Chondrocyte (in vitro differentiated cells): ENCODE measurements around the gene CAPN12. TPM values are rescaled to one million over a fixed set of nuclear protein-coding genes. Genes with fewer than 3 reads are reported as not detected.
A peak's percentile ranks its signal among the peaks of the same experiment; 100 is the strongest.

Source experiments
- DNase-seq: peaks from one replicate; pipeline ENCODE4 v3.0.0; 2021; ENCODE audit warnings: mixed read lengths, low spot score
- H3K27ac Mint-ChIP-seq: one replicate; pipeline ENCODE4 v1.8.0; 2021; ENCODE audit warnings: mild to moderate bottlenecking, moderate library complexity, mixed read lengths; ENCODE audit not compliant: unreplicated experiment
- H3K27me3 Mint-ChIP-seq: 2 replicates; pipeline ENCODE4 v1.8.0; 2021; ENCODE audit warnings: low read depth, mixed read lengths
- H3K36me3 Mint-ChIP-seq: 2 replicates; pipeline ENCODE4 v1.8.0; 2021; ENCODE audit warnings: low read depth, mixed read lengths
- H3K4me1 Mint-ChIP-seq: 2 replicates; pipeline ENCODE4 v1.8.0; 2021; ENCODE audit warnings: low read depth, mild to moderate bottlenecking, mixed read lengths
- H3K4me3 Mint-ChIP-seq: one replicate; pipeline ENCODE4 v1.8.0; 2021; ENCODE audit warnings: mild to moderate bottlenecking, moderate library complexity, mixed read lengths; ENCODE audit not compliant: unreplicated experiment
- H3K9me3 Mint-ChIP-seq: 2 replicates; pipeline ENCODE4 v1.8.0; 2021; ENCODE audit warnings: low read depth, mixed read lengths
- CTCF ChIP-seq: fragments of 200-600 bp; sonication (generic); IDR thresholded peaks from 2 replicates; pipeline ENCODE4 v1.5.0; 2021; ENCODE audit warnings: antibody characterized with exemption, mild to moderate bottlenecking, moderate library complexity
- total RNA-seq: library from RNA; stranded (reverse); gene quantifications from 3 replicates; pipeline ENCODE4 v1.2.1, GENCODE V29; 2021

Gene CAPN12
- total RNA-seq, 1 donor from 2014 or later = 0.40 TPM

GRCh38 chr19:38721979-38722773 is 22.1 kb downstream of the CAPN12 start:
- H3K4me3 Mint-ChIP-seq = no peak overlapping the region
- no peak for DNase-seq
- peaks cover 32% of the 10 kb centered on the region for H3K36me3 Mint-ChIP-seq
- H3K4me1 Mint-ChIP-seq = peaks cover 38% of the 10 kb centered on the region
- H3K27me3 Mint-ChIP-seq = no peaks in the 10 kb centered on the region
- H3K27ac Mint-ChIP-seq = peak overlapping the region; percentile 36
- no peaks in the 10 kb centered on the region for H3K9me3 Mint-ChIP-seq
- TF ChIP-seq CTCF = peak; percentile 25

GRCh38 chr19:38721496-38721895 is 22.8 kb downstream of the CAPN12 start:
- Mint-ChIP-seq H3K36me3 (peaks cover 31% of the 10 kb centered on the region), H3K27me3 (no peaks in the 10 kb centered on the region), H3K9me3 (no peaks in the 10 kb centered on the region), H3K4me3 (no peak overlapping the region), H3K27ac (peak overlapping the region; percentile 41), H3K4me1 (peaks cover 34% of the 10 kb centered on the region)
- DNase-seq = no peak
- TF ChIP-seq CTCF = no peak

- Mint-ChIP-seq H3K36me3 (peaks cover 31% of the 10 kb centered on the region), H3K27me3 (no peaks in the 10 kb centered on the region), H3K9me3 (no peaks in the 10 kb centered on the region), H3K27ac (peak overlapping the region; percentile 95), H3K4me1 (peaks cover 37% of the 10 kb centered on the region), H3K4me3 (no peak overlapping the region)
- TF ChIP-seq CTCF = no peak
- no peak for DNase-seq
Observed at GRCh38 chr19:38720559-38721236, 23.6 kb downstream of the CAPN12 start.

GRCh38 chr19:38719761-38720558 is 24.3 kb downstream of the CAPN12 start:
- DNase-seq = no peak
- Mint-ChIP-seq H3K4me1 (peaks cover 40% of the 10 kb centered on the region), H3K27ac (peak overlapping the region; percentile 95), H3K9me3 (no peaks in the 10 kb centered on the region), H3K4me3 (peak overlapping the region; percentile 33), H3K27me3 (no peaks in the 10 kb centered on the region), H3K36me3 (peaks cover 31% of the 10 kb centered on the region)
- no peak for TF ChIP-seq CTCF
